Measurements from ENCODE around the gene TEKT5.

- TF ChIP-seq CTCF (IDR thresholded peaks at IDR 0.05) (no peak), EZH2 (IDR thresholded peaks at IDR 0.05) (no peak), EZH2phosphoT487 (IDR thresholded peaks at IDR 0.05) (no peak)
These were observed 841 bp downstream of the TEKT5 start for GRCh38 chr16:10693889-10694288.
